WTC11 (cell line): ENCODE results near the gene EIF3L. TPM values are rescaled to one million over a fixed set of nuclear protein-coding genes. Genes with fewer than 3 reads are reported as not detected.

Experiments
- ATAC-seq: fragments of 200-7000 bp; cut with Tn5 transposase; 2 replicates; pipeline ENCODE4 v1.10.0; 2021; ENCODE audit warnings: mild to moderate bottlenecking, moderate library complexity
- CTCF ChIA-PET: fragments of 300-600 bp; sonication (Branson Sonifier 250); formaldehyde crosslinking; loops from one replicate; lab custom pipeline; 2021; ENCODE audit warnings: antibody characterized with exemption; lab: Charles Lee
- POLR2A ChIA-PET: fragments of 350-600 bp; sonication (Branson Sonifier 250); formaldehyde crosslinking; loops from one replicate; lab custom pipeline; 2021; ENCODE audit warnings: antibody characterized with exemption; lab: Charles Lee
- DNase-seq: peaks from one replicate; pipeline ENCODE4 v3.0.0; 2021; ENCODE audit warnings: low spot score
- H3K27ac Mint-ChIP-seq: 2 replicates; pipeline ENCODE4 v1.8.0; 2021; ENCODE audit warnings: mixed read lengths
- H3K27me3 Mint-ChIP-seq: 2 replicates; pipeline ENCODE4 v1.8.0; 2021; ENCODE audit warnings: low read depth, mild to moderate bottlenecking, moderate library complexity, mixed read lengths
- H3K36me3 Mint-ChIP-seq: 2 replicates; pipeline ENCODE4 v1.8.0; 2021; ENCODE audit warnings: mixed read lengths
- H3K4me1 Mint-ChIP-seq: 2 replicates; pipeline ENCODE4 v1.8.0; 2022; ENCODE audit warnings: mixed read lengths
- H3K4me3 Mint-ChIP-seq: 2 replicates; pipeline ENCODE4 v1.8.0; 2021; ENCODE audit warnings: mild to moderate bottlenecking, moderate library complexity, mixed read lengths
- H3K9me3 Mint-ChIP-seq: 2 replicates; pipeline ENCODE4 v1.8.0; 2021; ENCODE audit warnings: mixed read lengths
- EMX1 ChIP-seq: fragments of 250-450 bp; sonication (Bioruptor Pico); IDR thresholded peaks from 2 replicates; pipeline ENCODE4 v1.8.0; 2021; ENCODE audit warnings: mild to moderate bottlenecking
- IRF1 ChIP-seq: sonication (generic); formaldehyde crosslinking; IDR thresholded peaks from 2 replicates; pipeline ENCODE4 v1.8.0; 2023; ENCODE audit warnings: missing genetic modification reagents
- KAT7 ChIP-seq: sonication (generic); formaldehyde crosslinking; IDR thresholded peaks from 2 replicates; pipeline ENCODE4 v1.8.1; 2023; ENCODE audit warnings: missing genetic modification reagents, mild to moderate bottlenecking, borderline replicate concordance
- NR2C2 ChIP-seq: sonication (generic); formaldehyde crosslinking; IDR thresholded peaks from 2 replicates; pipeline ENCODE4 v1.8.0; 2022; ENCODE audit warnings: mild to moderate bottlenecking, missing genetic modification reagents
- PRDM15 ChIP-seq: sonication (generic); formaldehyde crosslinking; IDR thresholded peaks from 2 replicates; pipeline ENCODE4 v1.8.0; 2022; ENCODE audit warnings: missing genetic modification reagents
- RORB ChIP-seq: fragments of 250-450 bp; sonication (Bioruptor Pico); IDR thresholded peaks from 2 replicates; pipeline ENCODE4 v1.9.0; 2021; ENCODE audit warnings: mild to moderate bottlenecking
- SMAD4 ChIP-seq: sonication (generic); formaldehyde crosslinking; IDR thresholded peaks from 2 replicates; pipeline ENCODE4 v1.8.0; 2022; ENCODE audit warnings: mild to moderate bottlenecking, missing genetic modification reagents
- USF1 ChIP-seq: sonication (generic); formaldehyde crosslinking; IDR thresholded peaks from 2 replicates; pipeline ENCODE4 v1.8.0; 2022; ENCODE audit warnings: mild to moderate bottlenecking, missing genetic modification reagents
- ZNF263 ChIP-seq: sonication (generic); formaldehyde crosslinking; IDR thresholded peaks from 2 replicates; pipeline ENCODE4 v1.8.1; 2022; ENCODE audit warnings: low read depth, mild to moderate bottlenecking, moderate library complexity, missing genetic modification reagents
- ZNF512 ChIP-seq: sonication (generic); formaldehyde crosslinking; IDR thresholded peaks from 2 replicates; pipeline ENCODE4 v1.8.1; 2022; ENCODE audit warnings: missing genetic modification reagents, borderline replicate concordance
- total RNA-seq: library from RNA; stranded (reverse); gene quantifications from 3 replicates; pipeline ENCODE4 v1.2.3, GENCODE V29; 2021
- TF ChIP-seq, protein P1 (sequence below): sonication (generic); formaldehyde crosslinking; IDR thresholded peaks from 2 replicates; pipeline ENCODE4 v1.8.0; 2023; ENCODE audit warnings: missing genetic modification reagents, mild to moderate bottlenecking, borderline replicate concordance
- TF ChIP-seq, protein P2 (sequence below): sonication (generic); formaldehyde crosslinking; IDR thresholded peaks from 2 replicates; pipeline ENCODE4 v1.8.1; 2022; ENCODE audit warnings: low read depth, missing genetic modification reagents, borderline replicate concordance
- TF ChIP-seq, protein P3 (sequence below): sonication (generic); formaldehyde crosslinking; IDR thresholded peaks from 2 replicates; pipeline ENCODE4 v1.8.1; 2023; ENCODE audit warnings: mild to moderate bottlenecking, missing genetic modification reagents, moderate library complexity

EIF3L gene
- total RNA-seq, 1 experiment from 2014 or later, result 611 TPM

DNA sequence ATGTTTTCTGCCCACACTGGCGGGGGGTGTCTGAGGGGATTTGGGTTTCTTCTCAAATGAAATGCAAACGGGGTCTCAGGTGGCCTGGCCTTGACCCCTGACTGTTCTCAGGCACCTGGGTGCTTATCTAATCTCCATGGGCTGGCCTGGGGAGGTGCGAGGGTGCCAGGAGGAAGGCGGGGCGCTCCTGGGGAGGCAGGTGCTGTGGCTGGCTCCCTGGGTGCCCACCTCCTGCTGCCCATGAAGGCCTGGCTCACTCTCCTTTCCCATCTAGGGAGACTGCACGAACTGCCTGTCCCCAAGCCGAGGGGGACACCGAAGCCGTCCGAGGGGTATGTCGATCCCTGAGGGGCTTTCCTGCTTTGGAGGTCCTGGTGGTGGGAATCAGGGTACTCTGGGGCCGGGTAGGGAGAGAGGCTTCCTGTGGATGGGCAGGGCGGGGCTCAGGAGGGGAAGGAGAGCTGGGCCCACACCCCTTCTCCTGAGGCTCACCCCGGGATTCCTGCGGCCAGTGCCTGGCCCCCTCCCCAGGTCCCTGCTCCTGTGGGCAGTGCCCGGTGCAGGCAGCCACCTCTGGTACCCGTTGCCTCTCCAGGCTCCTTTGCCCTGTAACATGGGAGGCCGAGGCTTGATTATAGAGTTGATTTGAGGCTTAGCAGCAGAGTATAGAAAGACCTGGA is 75.3 kb downstream of the EIF3L start:
- DNase-seq (no peak), ATAC-seq (no peak)
- no peaks in the 10 kb centered on the region for H3K9me3 Mint-ChIP-seq
- H3K27ac Mint-ChIP-seq, result no peak overlapping the region
- H3K4me3 Mint-ChIP-seq, result no peak overlapping the region
- CTCF ChIA-PET, result interaction anchor here (1.4 to 2.4 kb wide), 2 partner anchors 10 to 107 kb away, joined by 4 to 9 read pairs; no protein-coding TSS in a partner anchor
- TF ChIP-seq PRDM15 (CRISPR knock-in tag) (no peak), RORB (CRISPR knock-in tag) (no peak), NR2C2 (CRISPR knock-in tag) (no peak), ZNF512 (no peak), IRF1 (no peak), SMAD4 (CRISPR knock-in tag) (no peak), ZNF263 (no peak), KAT7 (CRISPR knock-in tag) (no peak), EMX1 (CRISPR knock-in tag) (no peak), USF1 (CRISPR knock-in tag) (no peak)
- TF ChIP-seq, protein P1, sequence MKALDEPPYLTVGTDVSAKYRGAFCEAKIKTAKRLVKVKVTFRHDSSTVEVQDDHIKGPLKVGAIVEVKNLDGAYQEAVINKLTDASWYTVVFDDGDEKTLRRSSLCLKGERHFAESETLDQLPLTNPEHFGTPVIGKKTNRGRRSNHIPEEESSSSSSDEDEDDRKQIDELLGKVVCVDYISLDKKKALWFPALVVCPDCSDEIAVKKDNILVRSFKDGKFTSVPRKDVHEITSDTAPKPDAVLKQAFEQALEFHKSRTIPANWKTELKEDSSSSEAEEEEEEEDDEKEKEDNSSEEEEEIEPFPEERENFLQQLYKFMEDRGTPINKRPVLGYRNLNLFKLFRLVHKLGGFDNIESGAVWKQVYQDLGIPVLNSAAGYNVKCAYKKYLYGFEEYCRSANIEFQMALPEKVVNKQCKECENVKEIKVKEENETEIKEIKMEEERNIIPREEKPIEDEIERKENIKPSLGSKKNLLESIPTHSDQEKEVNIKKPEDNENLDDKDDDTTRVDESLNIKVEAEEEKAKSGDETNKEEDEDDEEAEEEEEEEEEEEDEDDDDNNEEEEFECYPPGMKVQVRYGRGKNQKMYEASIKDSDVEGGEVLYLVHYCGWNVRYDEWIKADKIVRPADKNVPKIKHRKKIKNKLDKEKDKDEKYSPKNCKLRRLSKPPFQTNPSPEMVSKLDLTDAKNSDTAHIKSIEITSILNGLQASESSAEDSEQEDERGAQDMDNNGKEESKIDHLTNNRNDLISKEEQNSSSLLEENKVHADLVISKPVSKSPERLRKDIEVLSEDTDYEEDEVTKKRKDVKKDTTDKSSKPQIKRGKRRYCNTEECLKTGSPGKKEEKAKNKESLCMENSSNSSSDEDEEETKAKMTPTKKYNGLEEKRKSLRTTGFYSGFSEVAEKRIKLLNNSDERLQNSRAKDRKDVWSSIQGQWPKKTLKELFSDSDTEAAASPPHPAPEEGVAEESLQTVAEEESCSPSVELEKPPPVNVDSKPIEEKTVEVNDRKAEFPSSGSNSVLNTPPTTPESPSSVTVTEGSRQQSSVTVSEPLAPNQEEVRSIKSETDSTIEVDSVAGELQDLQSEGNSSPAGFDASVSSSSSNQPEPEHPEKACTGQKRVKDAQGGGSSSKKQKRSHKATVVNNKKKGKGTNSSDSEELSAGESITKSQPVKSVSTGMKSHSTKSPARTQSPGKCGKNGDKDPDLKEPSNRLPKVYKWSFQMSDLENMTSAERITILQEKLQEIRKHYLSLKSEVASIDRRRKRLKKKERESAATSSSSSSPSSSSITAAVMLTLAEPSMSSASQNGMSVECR (CRISPR knock-in tag), result no peak
- TF ChIP-seq, protein P2, sequence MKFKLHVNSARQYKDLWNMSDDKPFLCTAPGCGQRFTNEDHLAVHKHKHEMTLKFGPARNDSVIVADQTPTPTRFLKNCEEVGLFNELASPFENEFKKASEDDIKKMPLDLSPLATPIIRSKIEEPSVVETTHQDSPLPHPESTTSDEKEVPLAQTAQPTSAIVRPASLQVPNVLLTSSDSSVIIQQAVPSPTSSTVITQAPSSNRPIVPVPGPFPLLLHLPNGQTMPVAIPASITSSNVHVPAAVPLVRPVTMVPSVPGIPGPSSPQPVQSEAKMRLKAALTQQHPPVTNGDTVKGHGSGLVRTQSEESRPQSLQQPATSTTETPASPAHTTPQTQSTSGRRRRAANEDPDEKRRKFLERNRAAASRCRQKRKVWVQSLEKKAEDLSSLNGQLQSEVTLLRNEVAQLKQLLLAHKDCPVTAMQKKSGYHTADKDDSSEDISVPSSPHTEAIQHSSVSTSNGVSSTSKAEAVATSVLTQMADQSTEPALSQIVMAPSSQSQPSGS (CRISPR knock-in tag), result no peak
- TF ChIP-seq, protein P3, sequence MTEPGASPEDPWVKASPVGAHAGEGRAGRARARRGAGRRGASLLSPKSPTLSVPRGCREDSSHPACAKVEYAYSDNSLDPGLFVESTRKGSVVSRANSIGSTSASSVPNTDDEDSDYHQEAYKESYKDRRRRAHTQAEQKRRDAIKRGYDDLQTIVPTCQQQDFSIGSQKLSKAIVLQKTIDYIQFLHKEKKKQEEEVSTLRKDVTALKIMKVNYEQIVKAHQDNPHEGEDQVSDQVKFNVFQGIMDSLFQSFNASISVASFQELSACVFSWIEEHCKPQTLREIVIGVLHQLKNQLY, result no peak
- H3K36me3 Mint-ChIP-seq, result peaks cover 13% of the 10 kb centered on the region
- H3K27me3 Mint-ChIP-seq, result no peaks in the 10 kb centered on the region; the same call in 1 of the 2 replicates
- POLR2A ChIA-PET, result no interaction called here
- no peaks in the 10 kb centered on the region for H3K4me1 Mint-ChIP-seq
